ENCODE data around the gene ARMC12. TPM values are rescaled to one million over a fixed set of nuclear protein-coding genes. Genes with fewer than 3 reads are reported as not detected.

Gene ARMC12
- total and polyA plus RNA-seq, 10 of the 15 experiments (the other 5 are each of a cell fraction or from before 2014, with no cell fraction given), result 0.10 to 1.6 (median 0.62) TPM

GRCh38 chr6:35795453-35796071 is 58.7 kb downstream of the ARMC12 start:
- no peaks in the 10 kb centered on the region for H3K79me2 ChIP-seq (ENCODE audit: control insufficient read depth, insufficient read depth, low read length)
- H2AFZ ChIP-seq (ENCODE audit: control insufficient read depth, low read depth, low read length), result no peak overlapping the region
- no peaks in the 10 kb centered on the region for H3K4me1 ChIP-seq (ENCODE audit: control insufficient read depth, insufficient read depth, low read length)
- WGBS (ENCODE audit: insufficient coverage, insufficient replicate concordance, low lambda C conversion rate, missing lambda C conversion rate), result 27% methylated on average over 11 of the region's 11 CpGs
- DNase-seq (ENCODE audit: low read depth, low spot score), result no peak
- FAIRE-seq, result no peak
- no peak overlapping the region for H3K9ac ChIP-seq (ENCODE audit: control insufficient read depth, insufficient read depth, low read length)
- BruUV-seq (replicated peaks), result no TSS peak
- CTCF ChIA-PET, result no interaction called here
- H3K27me3 ChIP-seq (replicated peaks in 1 of 2; ENCODE audit: control insufficient read depth in 2 of 2, insufficient read depth in 2 of 2, low read length in 1 of 2), result peaks cover 0 to 1% of the 10 kb centered on the region in 2 experiments; a peak in 1 of 4 replicates
- SMC1A ChIA-PET (ENCODE audit: uncharacterized antibody, unreplicated experiment), result no interaction called here
- intact Hi-C loops (cut with micrococcal nuclease; ENCODE audit: unreplicated experiment), result no loop called here
- H4K20me1 ChIP-seq (ENCODE audit: control insufficient read depth, insufficient read depth), result no peaks in the 10 kb centered on the region
- POLR2A ChIA-PET, result no interaction called here
- no peak overlapping the region for H3K4me3 ChIP-seq
- in situ Hi-C loops (cut with MboI), result no loop called here
- ATAC-seq, result no peak
- RAD21 ChIA-PET (ENCODE audit: unreplicated experiment), result no interaction called here
- H3K4me2 ChIP-seq (ENCODE audit: control insufficient read depth, insufficient read depth), result no peak overlapping the region
- H3K27ac ChIP-seq (ENCODE audit: control insufficient read depth, insufficient read depth), result no peak overlapping the region
- no peaks in the 10 kb centered on the region for H3K36me3 ChIP-seq (ENCODE audit: control insufficient read depth in 2 of 2, insufficient read depth in 2 of 2, low read length in 1 of 2)
- H3K9me3 ChIP-seq (replicated peaks; ENCODE audit: control insufficient read depth, insufficient read depth, low read length), result no peaks in the 10 kb centered on the region
- TF ChIP-seq SMC3 (IDR thresholded peaks at IDR 0.05; ENCODE audit: borderline replicate concordance, low read length) (no peak), TBL1XR1 (IDR thresholded peaks at IDR 0.05; ENCODE audit: low read depth, low read length) (no peak), PKNOX1 (IDR thresholded peaks at IDR 0.05) (no peak), SKIL (IDR thresholded peaks at IDR 0.05; ENCODE audit: low read depth, poor library complexity, severe bottlenecking) (no peak), MEF2A (IDR thresholded peaks at IDR 0.05; ENCODE audit: insufficient read depth, low read depth, low read length) (no peak), RB1 (IDR thresholded peaks at IDR 0.05; ENCODE audit: borderline replicate concordance) (no peak), ZNF592 (IDR thresholded peaks at IDR 0.05) (no peak), PRDM15 (CRISPR knock-in tag; IDR thresholded peaks at IDR 0.05) (no peak), BMI1 (IDR thresholded peaks at IDR 0.05; ENCODE audit: borderline replicate concordance) (no peak), DPF2 (IDR thresholded peaks at IDR 0.05) (no peak), IKZF1 (conservative IDR thresholded peaks at IDR 0.05) (no peak)

All from GM12878 (cell line).